Neuronal stem cell (in vitro differentiated cells): Measurements from ENCODE around the gene MDN1.

Source experiments
- DNase-seq: peaks from one replicate; pipeline ENCODE4 v3.0.0-alpha.2; 2013; ENCODE audit warnings: low spot score
- H2AFZ ChIP-seq: one replicate; pipeline ENCODE4 v1.6.1; 2013; ENCODE audit warnings: mild to moderate bottlenecking, low read length, inconsistent platforms
- H2AK5ac ChIP-seq: 2 replicates; pipeline ENCODE4 v1.6.1; 2013; ENCODE audit warnings: low read depth, mild to moderate bottlenecking, inconsistent platforms, low read length, moderate library complexity, mixed read lengths
- H2BK120ac ChIP-seq: 2 replicates; pipeline ENCODE4 v1.6.1; 2013; ENCODE audit warnings: low read depth, mild to moderate bottlenecking, inconsistent platforms, low read length, moderate library complexity, mixed read lengths
- H2BK12ac ChIP-seq: one replicate; pipeline ENCODE4 v1.6.1; 2013; ENCODE audit warnings: low read length, inconsistent platforms
- H2BK15ac ChIP-seq: 2 replicates; pipeline ENCODE4 v1.6.1; 2013; ENCODE audit warnings: mild to moderate bottlenecking, low read length, inconsistent platforms, mixed read lengths
- H2BK5ac ChIP-seq: one replicate; pipeline ENCODE4 v1.6.1; 2013; ENCODE audit warnings: inconsistent platforms, mild to moderate bottlenecking, low read length, moderate library complexity
- H3K14ac ChIP-seq: one replicate; pipeline ENCODE4 v1.6.1; 2013; ENCODE audit warnings: low read length, inconsistent platforms
- H3K18ac ChIP-seq: 2 replicates; pipeline ENCODE4 v1.6.1; 2013; ENCODE audit warnings: low read length, inconsistent platforms
- H3K23ac ChIP-seq: 2 replicates; pipeline ENCODE4 v1.6.1; 2013; ENCODE audit warnings: low read depth, mild to moderate bottlenecking, mixed read lengths, low read length, inconsistent platforms; ENCODE audit not compliant: poor library complexity
- H3K27ac ChIP-seq: replicated peaks from 3 replicates; pipeline ENCODE4 v1.5.1; 2013; ENCODE audit warnings: low read length, inconsistent platforms
- H3K27me3 ChIP-seq, 3 experiments: 2 replicates each; pipeline ENCODE4 v1.6.1; 2013; ENCODE audit warnings: low read length in 3 of 3, mild to moderate bottlenecking in 2 of 3, inconsistent platforms in 1 of 3, low read depth in 1 of 3, mixed read lengths in 1 of 3, moderate library complexity in 1 of 3; ENCODE audit not compliant: control insufficient read depth in 3 of 3, insufficient read depth in 3 of 3
- H3K36me3 ChIP-seq, 2 donors: replicated peaks in 1 of 2; 2 replicates each; pipeline ENCODE4 v1.6.1; 2013; ENCODE audit warnings: low read length in 2 of 2; ENCODE audit not compliant: control insufficient read depth in 2 of 2, insufficient read depth in 2 of 2
- H3K4ac ChIP-seq: 2 replicates; pipeline ENCODE4 v1.6.1; 2013; ENCODE audit warnings: inconsistent platforms, mild to moderate bottlenecking, low read length, moderate library complexity
- H3K4me1 ChIP-seq, 2 donors: 1 replicate in 1 of 2; 2 replicates in 1 of 2; pipeline ENCODE4 v1.6.1; 2013; ENCODE audit warnings: low read length in 2 of 2, low read depth in 1 of 2; ENCODE audit not compliant: control insufficient read depth in 2 of 2, insufficient read depth in 1 of 2
- H3K4me2 ChIP-seq: one replicate; pipeline ENCODE4 v1.6.1; 2013; ENCODE audit warnings: mild to moderate bottlenecking, low read length, inconsistent platforms; ENCODE audit not compliant: insufficient read depth, poor library complexity, severe bottlenecking
- H3K4me3 ChIP-seq, 2 donors: 2 replicates each; pipeline ENCODE4 v1.5.1; 2013; ENCODE audit warnings: low read length in 2 of 2, mild to moderate bottlenecking in 2 of 2, inconsistent platforms in 1 of 2, moderate library complexity in 1 of 2
- H3K79me1 ChIP-seq: one replicate; pipeline ENCODE4 v1.6.1; 2013; ENCODE audit warnings: low read depth, mild to moderate bottlenecking, inconsistent platforms, low read length, moderate library complexity
- H3K9ac ChIP-seq: one replicate; pipeline ENCODE4 v1.6.1; 2013; ENCODE audit warnings: mild to moderate bottlenecking, low read depth, low read length, inconsistent platforms; ENCODE audit not compliant: poor library complexity
- H3K9me3 ChIP-seq, 2 donors: replicated peaks in 1 of 2; 2 replicates each; pipeline versions ENCODE3 to v1.6.1; 2013; ENCODE audit warnings: low read length in 2 of 2, mild to moderate bottlenecking in 2 of 2, inconsistent platforms in 1 of 2, low read depth in 1 of 2, mixed read lengths in 1 of 2, moderate library complexity in 1 of 2; ENCODE audit not compliant: control insufficient read depth in 2 of 2, insufficient read depth in 1 of 2
- H4K8ac ChIP-seq: one replicate; pipeline ENCODE4 v1.6.1; 2013; ENCODE audit warnings: low read depth, mild to moderate bottlenecking, inconsistent platforms, low read length, moderate library complexity
- H4K91ac ChIP-seq: one replicate; pipeline ENCODE4 v1.6.1; 2013; ENCODE audit warnings: low read length, low read depth, mild to moderate bottlenecking, inconsistent platforms; ENCODE audit not compliant: poor library complexity
- WGBS, 2 donors: extraction: QIAGEN DNeasy Blood & Tissue Kit; methylation state at CpG; one replicate each; pipeline ENCODE4 v1.1.7; 2013; ENCODE audit warnings: missing lambda C conversion rate in 2 of 2, mixed read lengths in 1 of 2; ENCODE audit not compliant: insufficient read length in 2 of 2, insufficient replicate concordance in 1 of 2; ENCODE audit errors: extremely low coverage in 2 of 2; 5-methylcytosine and 5-hydroxymethylcytosine counted together

Gene MDN1

DNA sequence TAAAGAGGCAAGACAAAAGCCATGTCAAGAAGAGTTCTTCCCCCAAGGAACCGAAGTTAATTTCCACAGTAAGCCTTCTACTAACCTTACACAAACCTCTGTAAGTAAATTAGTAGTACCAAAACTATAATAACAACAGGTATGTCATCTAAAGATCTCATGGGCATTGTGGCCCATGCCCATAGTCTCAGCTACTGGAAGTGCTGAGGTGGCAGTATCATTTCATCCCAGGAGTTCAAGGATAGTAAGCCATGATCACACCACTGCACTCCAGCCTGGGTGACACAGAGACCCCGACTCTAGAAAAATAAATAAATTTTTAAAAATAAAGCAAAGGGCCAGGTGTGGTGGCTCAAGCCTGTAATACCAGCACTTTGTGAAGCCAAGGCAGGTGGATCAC lies 29.2 kb downstream of the MDN1 start:
- Histone ChIP-seq H3K4me1 (no peaks in the 10 kb centered on the region), H2BK15ac (no peak overlapping the region), H3K36me3 (peaks cover 20 to 92% of the 10 kb centered on the region in 2 donors), H3K9ac (no peak overlapping the region), H2AK5ac (no peak overlapping the region), H3K27ac (no peak overlapping the region), H3K9me3 (no peaks in the 10 kb centered on the region), H4K91ac (no peak overlapping the region), H3K23ac (no peak overlapping the region), H3K4me3 (no peak overlapping the region), H3K4me2 (no peak overlapping the region), H3K14ac (no peak overlapping the region), H3K27me3 (no peaks in the 10 kb centered on the region), H2AFZ (no peak overlapping the region), H3K18ac (no peak overlapping the region), H2BK12ac (no peak overlapping the region), H2BK5ac (no peak overlapping the region), H2BK120ac (no peak overlapping the region), H3K4ac (no peak overlapping the region), H4K8ac (no peak overlapping the region), H3K79me1 (no peaks in the 10 kb centered on the region)
- no CpG with 5 or more reads among the region's 2 CpGs for WGBS, 2 donors
- no peak for DNase-seq

DNA sequence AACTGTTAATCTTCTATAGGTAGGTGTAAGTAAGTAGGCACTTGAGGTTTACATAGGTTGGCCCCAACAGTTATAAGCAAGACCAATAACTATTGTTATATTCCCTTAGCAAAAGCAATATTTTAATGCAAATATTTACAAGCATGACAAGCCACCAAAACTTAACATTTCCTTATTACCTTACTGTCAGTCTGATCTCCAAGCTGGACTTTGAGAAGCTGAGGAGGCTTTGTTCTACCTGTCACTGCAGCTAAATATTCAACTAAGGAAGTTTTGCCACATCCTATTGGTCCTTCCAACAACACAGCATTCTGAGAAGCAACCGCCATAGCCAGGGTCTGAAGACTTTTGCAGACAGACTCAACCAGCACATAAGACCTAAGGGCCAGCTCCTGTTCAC lies 29.6 kb downstream of the MDN1 start:
- Histone ChIP-seq H2BK5ac (no peak overlapping the region), H3K27me3 (no peaks in the 10 kb centered on the region), H3K79me1 (no peaks in the 10 kb centered on the region), H3K9me3 (no peaks in the 10 kb centered on the region), H2BK12ac (no peak overlapping the region), H2AFZ (no peak overlapping the region), H3K27ac (no peak overlapping the region), H3K9ac (no peak overlapping the region), H3K4me2 (no peak overlapping the region), H3K4me3 (no peak overlapping the region), H3K18ac (no peak overlapping the region), H2BK15ac (no peak overlapping the region), H2AK5ac (no peak overlapping the region), H3K4ac (no peak overlapping the region), H3K23ac (no peak overlapping the region), H4K8ac (no peak overlapping the region), H3K36me3 (peaks cover 20 to 92% of the 10 kb centered on the region in 2 donors), H2BK120ac (no peak overlapping the region), H3K14ac (no peak overlapping the region), H3K4me1 (no peaks in the 10 kb centered on the region), H4K91ac (no peak overlapping the region)
- DNase-seq, result no peak
- WGBS, 2 donors, result no CpG with 5 or more reads among the region's 1 CpG

DNA sequence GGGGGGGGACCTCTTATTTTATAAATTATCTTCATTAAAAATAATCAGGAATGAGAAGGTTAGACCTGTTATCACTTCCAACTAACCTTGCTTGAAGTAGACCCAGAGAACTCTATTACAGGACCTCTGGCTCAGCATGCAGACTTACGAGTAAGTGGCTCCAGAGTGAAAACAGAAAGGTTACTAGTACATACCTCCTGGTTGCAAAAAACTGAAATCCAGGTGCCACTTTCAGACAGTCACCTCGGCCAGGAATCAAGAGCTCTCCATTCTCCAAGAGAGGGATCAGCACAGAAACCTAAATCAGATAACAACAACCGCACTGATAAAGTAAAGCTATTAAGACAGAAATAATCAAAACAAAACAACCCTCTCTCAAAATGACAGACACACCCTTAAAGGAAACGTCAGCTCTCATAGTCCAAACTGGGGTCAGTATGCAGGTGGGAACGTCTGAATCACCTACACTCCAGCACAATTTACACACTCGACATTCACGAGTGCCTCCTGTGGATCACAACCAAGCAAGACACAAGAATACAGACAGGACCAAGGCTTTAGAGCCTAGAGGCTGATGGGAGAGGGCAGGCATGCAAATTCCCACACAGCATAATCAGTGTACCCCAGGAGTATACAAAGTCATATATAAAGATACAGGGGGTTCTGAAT lies 31.8 kb downstream of the MDN1 start:
- Histone ChIP-seq H4K91ac (no peak overlapping the region), H2BK120ac (no peak overlapping the region), H3K23ac (no peak overlapping the region), H3K27me3 (no peaks in the 10 kb centered on the region), H3K4me2 (no peak overlapping the region), H3K36me3 (peaks cover 26 to 92% of the 10 kb centered on the region in 2 donors), H2BK5ac (no peak overlapping the region), H2AFZ (no peak overlapping the region), H3K9me3 (peaks cover 0 to 5% of the 10 kb centered on the region in 2 donors), H3K79me1 (no peaks in the 10 kb centered on the region), H2AK5ac (no peak overlapping the region), H3K18ac (no peak overlapping the region), H3K4me1 (no peaks in the 10 kb centered on the region), H3K4me3 (no peak overlapping the region), H3K27ac (no peak overlapping the region), H2BK15ac (no peak overlapping the region), H2BK12ac (no peak overlapping the region), H3K4ac (no peak overlapping the region), H3K9ac (no peak overlapping the region), H4K8ac (no peak overlapping the region), H3K14ac (no peak overlapping the region)
- WGBS, 2 donors, result no CpG with 5 or more reads among the region's 7 CpGs
- DNase-seq, result no peak

DNA sequence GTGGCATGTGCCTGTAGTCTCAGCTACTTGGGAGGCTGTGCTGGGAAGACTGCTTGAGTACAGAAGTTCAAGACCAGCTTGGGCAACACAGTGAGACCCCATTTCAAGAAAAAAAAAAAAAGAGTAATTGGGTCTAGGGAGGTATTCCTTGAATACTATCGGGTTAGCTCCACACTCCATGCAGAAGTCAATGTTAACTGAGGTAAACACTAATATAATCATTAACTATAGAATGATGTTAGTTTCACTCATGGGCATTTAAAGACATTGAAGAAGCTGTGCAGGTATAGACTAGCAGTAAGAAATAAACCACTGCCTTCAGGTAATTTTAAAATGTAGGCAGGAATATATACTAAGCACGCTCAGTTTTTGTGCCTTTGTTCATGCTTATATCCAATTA lies 32.6 kb downstream of the MDN1 start:
- Histone ChIP-seq H3K4me3 (no peak overlapping the region), H2BK12ac (no peak overlapping the region), H3K27me3 (no peaks in the 10 kb centered on the region), H3K4me2 (no peak overlapping the region), H3K4me1 (no peaks in the 10 kb centered on the region), H4K91ac (no peak overlapping the region), H4K8ac (no peak overlapping the region), H3K36me3 (peaks cover 27 to 90% of the 10 kb centered on the region in 2 donors), H3K23ac (no peak overlapping the region), H2AFZ (no peak overlapping the region), H3K4ac (no peak overlapping the region), H3K18ac (no peak overlapping the region), H3K9ac (no peak overlapping the region), H3K9me3 (peaks cover 0 to 5% of the 10 kb centered on the region in 2 donors), H3K79me1 (no peaks in the 10 kb centered on the region), H3K14ac (no peak overlapping the region), H2BK120ac (no peak overlapping the region), H2BK5ac (no peak overlapping the region), H2BK15ac (no peak overlapping the region), H2AK5ac (no peak overlapping the region), H3K27ac (no peak overlapping the region)
- no peak for DNase-seq
- no CpG with 5 or more reads among the region's 2 CpGs for WGBS, 2 donors
